GM12874 (cell line): ENCODE measurements around the gene OR2C3.

Experiments used
- TF ChIP-seq, protein P1 (sequence below): IDR thresholded peaks from 2 replicates; pipeline ENCODE4 v1.5.1; 2011; ENCODE audit warnings: low read depth, mild to moderate bottlenecking, control low read depth, low read length, moderate library complexity; ENCODE audit not compliant: insufficient read depth

OR2C3 gene

DNA sequence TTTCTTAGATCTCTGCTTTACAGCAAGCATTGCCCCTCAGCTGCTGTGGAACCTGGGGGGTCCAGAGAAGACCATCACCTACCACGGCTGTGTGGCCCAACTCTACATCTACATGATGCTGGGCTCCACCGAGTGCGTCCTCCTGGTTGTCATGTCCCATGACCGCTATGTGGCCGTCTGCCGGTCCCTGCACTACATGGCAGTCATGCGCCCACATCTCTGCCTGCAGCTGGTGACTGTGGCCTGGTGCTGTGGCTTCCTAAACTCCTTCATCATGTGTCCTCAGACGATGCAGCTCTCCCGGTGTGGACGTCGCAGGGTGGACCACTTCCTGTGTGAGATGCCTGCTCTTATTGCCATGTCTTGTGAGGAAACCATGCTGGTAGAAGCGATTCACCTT lies 44.9 kb downstream of the OR2C3 start:
- TF ChIP-seq, protein P1, sequence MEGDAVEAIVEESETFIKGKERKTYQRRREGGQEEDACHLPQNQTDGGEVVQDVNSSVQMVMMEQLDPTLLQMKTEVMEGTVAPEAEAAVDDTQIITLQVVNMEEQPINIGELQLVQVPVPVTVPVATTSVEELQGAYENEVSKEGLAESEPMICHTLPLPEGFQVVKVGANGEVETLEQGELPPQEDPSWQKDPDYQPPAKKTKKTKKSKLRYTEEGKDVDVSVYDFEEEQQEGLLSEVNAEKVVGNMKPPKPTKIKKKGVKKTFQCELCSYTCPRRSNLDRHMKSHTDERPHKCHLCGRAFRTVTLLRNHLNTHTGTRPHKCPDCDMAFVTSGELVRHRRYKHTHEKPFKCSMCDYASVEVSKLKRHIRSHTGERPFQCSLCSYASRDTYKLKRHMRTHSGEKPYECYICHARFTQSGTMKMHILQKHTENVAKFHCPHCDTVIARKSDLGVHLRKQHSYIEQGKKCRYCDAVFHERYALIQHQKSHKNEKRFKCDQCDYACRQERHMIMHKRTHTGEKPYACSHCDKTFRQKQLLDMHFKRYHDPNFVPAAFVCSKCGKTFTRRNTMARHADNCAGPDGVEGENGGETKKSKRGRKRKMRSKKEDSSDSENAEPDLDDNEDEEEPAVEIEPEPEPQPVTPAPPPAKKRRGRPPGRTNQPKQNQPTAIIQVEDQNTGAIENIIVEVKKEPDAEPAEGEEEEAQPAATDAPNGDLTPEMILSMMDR = no peak

DNA sequence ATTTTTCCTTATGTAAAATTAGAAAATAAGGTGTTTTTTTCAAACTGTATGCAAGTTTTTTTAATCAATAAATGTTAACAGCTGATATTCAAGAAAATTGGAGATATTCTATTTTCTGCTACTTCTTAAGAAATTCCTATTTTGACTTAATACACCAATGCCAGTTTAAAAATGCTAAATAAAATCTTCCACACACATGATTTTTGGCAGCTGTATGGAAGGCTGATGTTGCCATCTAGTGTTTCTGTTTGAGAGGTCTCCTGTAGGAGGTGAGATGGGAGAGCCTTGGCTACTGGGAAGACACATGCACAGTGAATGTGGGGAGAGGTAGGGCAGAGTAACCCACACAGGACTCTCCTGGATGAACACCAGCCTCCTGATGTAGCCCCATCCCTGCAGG lies 49.2 kb downstream of the OR2C3 start:
- TF ChIP-seq, protein P1 = peak; percentile 54

DNA sequence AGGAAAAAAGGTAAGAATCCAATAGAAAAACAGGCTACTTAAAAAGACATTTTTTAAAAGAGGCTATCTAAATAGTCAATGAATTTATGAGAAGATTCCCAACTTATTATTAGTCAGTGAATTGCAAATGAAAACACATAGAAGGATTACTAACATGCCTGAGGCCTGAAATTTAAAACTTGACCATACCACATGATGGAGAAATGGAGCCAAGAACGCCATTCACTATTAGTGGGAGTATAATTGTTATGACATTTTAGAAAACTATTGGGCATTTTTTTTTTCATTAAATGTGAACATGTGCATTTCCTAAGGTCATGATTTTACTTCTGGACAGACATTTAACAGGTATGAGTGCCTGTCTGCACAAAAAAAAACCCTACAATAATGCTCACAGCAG lies 53.5 kb downstream of the OR2C3 start:
- TF ChIP-seq, protein P1 = no peak

DNA sequence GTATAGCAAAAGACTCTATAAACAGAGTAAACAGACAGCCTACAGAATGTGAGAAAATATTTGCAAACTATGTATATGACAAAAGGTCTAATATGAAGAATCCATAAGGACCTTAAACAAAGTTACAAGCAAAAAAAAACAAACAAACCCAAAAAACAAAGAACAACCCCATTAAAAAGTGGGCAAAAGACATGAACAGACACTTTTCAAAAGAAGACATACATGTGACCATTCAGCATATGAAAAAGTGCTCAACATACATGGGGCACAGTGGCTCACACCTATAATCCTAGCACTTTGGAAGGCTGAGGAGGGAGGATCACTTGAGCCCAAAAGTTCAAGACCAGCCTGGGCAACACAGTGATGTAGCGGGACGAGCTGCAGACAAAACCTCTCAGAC lies 60.4 kb downstream of the OR2C3 start:
- TF ChIP-seq, protein P1 = no peak
